Sigmoid colon (tissue), 4 donors: ENCODE data around the gene NOTUM.

Source experiments
- CTCF ChIP-seq, 4 experiments: fragments of 450-650 bp in 3 of 4; fragments of 200-600 bp in 1 of 4; IDR thresholded peaks; one replicate each; pipeline ENCODE4 v1.5.1; 2016 to 2019; ENCODE audit warnings: antibody characterized with exemption in 4 of 4, mild to moderate bottlenecking in 3 of 4, moderate library complexity in 2 of 4
- EP300 ChIP-seq, 4 donors: sonication (generic); formaldehyde crosslinking; IDR thresholded peaks; one replicate each; pipeline ENCODE4 v1.6.1; 2017; ENCODE audit warnings: antibody characterized with exemption in 4 of 4
- POLR2AphosphoS5 ChIP-seq, 4 donors: sonication (generic); formaldehyde crosslinking; IDR thresholded peaks; one replicate each; pipeline ENCODE4 v1.6.1; 2017; ENCODE audit warnings: antibody characterized with exemption in 4 of 4

- no peak for TF ChIP-seq CTCF (IDR thresholded peaks at IDR 0.05)
- no peak for TF ChIP-seq POLR2AphosphoS5 (IDR thresholded peaks at IDR 0.05)
- TF ChIP-seq EP300 (IDR thresholded peaks at IDR 0.05) = no peak
Measured at GRCh38 chr17:81973432-81973831, 12.4 kb upstream of the NOTUM start.
